ENCODE data around the gene AKIRIN1. TPM values are rescaled to one million over a fixed set of nuclear protein-coding genes. Genes with fewer than 3 reads are reported as not detected.

The AKIRIN1 gene
- total and polyA plus RNA-seq, 8 donors, result 43.4 to 79.5 (median 67.2) TPM

- DNase-seq (no peak), ATAC-seq (no peak)
- no peaks in the 10 kb centered on the region for H3K9me3 ChIP-seq
- intact Hi-C loops (cut with DNase I), result no loop called here
- H3K27me3 ChIP-seq, result no peaks in the 10 kb centered on the region
- no peak for TF ChIP-seq CTCF (IDR thresholded peaks at IDR 0.05)
- no peak overlapping the region for H3K4me3 ChIP-seq
- H3K4me1 ChIP-seq, result peaks cover 5% of the 10 kb centered on the region in 2 donors
- no peaks in the 10 kb centered on the region for H3K36me3 ChIP-seq
- H3K27ac ChIP-seq, result no peak overlapping the region
Measured at GRCh38 chr1:39021426-39021825, 30.4 kb downstream of the AKIRIN1 start.

DNA sequence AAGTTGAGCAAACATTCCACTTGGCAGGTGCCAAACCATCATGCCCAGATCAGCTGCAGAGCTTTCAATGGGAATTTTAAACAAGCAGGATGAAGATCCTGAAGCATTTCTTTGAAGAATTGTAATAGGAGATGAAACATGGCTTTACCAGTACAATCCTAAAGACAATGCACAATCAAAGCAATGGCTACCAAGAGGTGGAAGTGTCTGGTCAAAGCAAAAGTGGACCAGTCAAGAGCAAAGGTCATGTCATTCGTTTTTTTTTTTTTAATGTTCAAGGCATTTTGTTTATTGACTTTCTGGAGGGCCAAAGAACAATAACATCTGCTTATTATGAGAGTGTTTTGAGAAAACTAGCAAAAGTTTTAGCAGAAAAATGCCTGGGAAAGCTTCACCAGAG lies 32.1 kb downstream of the AKIRIN1 start:
- ATAC-seq, result no peak
- intact Hi-C loops (cut with DNase I), result no loop called here
- no peak overlapping the region for H3K27ac ChIP-seq
- DNase-seq, result no peak
- H3K27me3 ChIP-seq, result no peaks in the 10 kb centered on the region
- H3K36me3 ChIP-seq, result no peaks in the 10 kb centered on the region
- TF ChIP-seq CTCF (IDR thresholded peaks at IDR 0.05), result no peak
- H3K4me3 ChIP-seq, result no peak overlapping the region
- peaks cover 5 to 14% of the 10 kb centered on the region in 2 donors for H3K4me1 ChIP-seq
- H3K9me3 ChIP-seq, result no peaks in the 10 kb centered on the region

GRCh38 chr1:39026051-39026865 lies 35.2 kb downstream of the AKIRIN1 start, which contains the start of gene NDUFS5:
Gene NDUFS5 (plus strand): TSS chr1:39026350. CDS start chr1:39028725, 2,375 bp downstream.
- H3K36me3 ChIP-seq, result peaks cover 0 to 30% of the 10 kb centered on the region in 2 donors
- intact Hi-C loops (cut with DNase I), result no loop called here
- H3K4me1 ChIP-seq, result peaks cover 5 to 14% of the 10 kb centered on the region in 2 donors
- peak; percentile 97 for ATAC-seq
- peak within 1 kb of the TSS; percentile 45 to 78 for H3K4me3 ChIP-seq
- peak; percentile 82 to 98 (median 94) for DNase-seq
- no peaks in the 10 kb centered on the region for H3K27me3 ChIP-seq
- H3K27ac ChIP-seq, result peak within 1 kb of the TSS; percentile 85 to 92
- no peaks in the 10 kb centered on the region for H3K9me3 ChIP-seq
- no peak for TF ChIP-seq CTCF (IDR thresholded peaks at IDR 0.05)

GRCh38 chr1:39026866-39027507 lies 35.9 kb downstream of the AKIRIN1 start:
- H3K9me3 ChIP-seq, result no peaks in the 10 kb centered on the region
- peak overlapping the region; percentile 85 to 92 for H3K27ac ChIP-seq
- peak overlapping the region; percentile 45 to 78 for H3K4me3 ChIP-seq
- ATAC-seq (no peak), DNase-seq (peak in 1 of 4 donors; percentile 8)
- no peak for TF ChIP-seq CTCF (IDR thresholded peaks at IDR 0.05)
- peaks cover 0 to 37% of the 10 kb centered on the region in 2 donors for H3K36me3 ChIP-seq
- peaks cover 5 to 14% of the 10 kb centered on the region in 2 donors for H3K4me1 ChIP-seq
- intact Hi-C loops (cut with DNase I), result no loop called here
- no peaks in the 10 kb centered on the region for H3K27me3 ChIP-seq

DNA sequence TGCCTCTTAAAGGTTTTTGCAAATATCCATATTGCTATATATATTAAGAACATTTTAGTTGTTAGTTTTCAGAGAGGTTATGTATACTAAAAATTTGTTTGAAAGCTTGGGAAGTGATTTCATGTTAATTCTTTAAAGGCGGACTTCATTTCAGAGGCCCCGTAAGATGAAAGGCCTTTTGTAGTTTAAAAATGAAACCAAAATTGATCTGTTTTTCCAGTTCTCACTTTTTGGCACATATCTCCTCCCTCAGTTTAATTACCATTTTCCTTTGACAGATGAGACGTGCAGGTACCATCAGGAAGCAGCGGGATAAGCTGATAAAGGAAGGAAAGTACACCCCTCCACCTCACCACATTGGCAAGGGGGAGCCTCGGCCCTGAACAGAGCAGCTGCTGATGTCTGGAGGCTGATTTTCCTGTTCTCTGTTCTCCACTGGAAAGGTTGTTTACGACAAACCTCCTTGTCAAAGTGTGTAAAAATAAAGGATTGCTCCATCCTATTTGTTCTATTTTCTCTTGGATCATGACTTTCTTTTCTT lies 43.1 kb downstream of the AKIRIN1 start:
- DNase-seq, result no peak
- no peaks in the 10 kb centered on the region for H3K27me3 ChIP-seq
- H3K27ac ChIP-seq, result peak overlapping the region in 1 of 2 donors; percentile 13
- H3K4me3 ChIP-seq, result no peak overlapping the region
- no peaks in the 10 kb centered on the region for H3K4me1 ChIP-seq
- intact Hi-C loops (cut with DNase I), result no loop called here
- no peak for TF ChIP-seq CTCF (IDR thresholded peaks at IDR 0.05)
- ATAC-seq, result no peak
- H3K36me3 ChIP-seq, result peaks cover 0 to 84% of the 10 kb centered on the region in 2 donors
- H3K9me3 ChIP-seq, result no peaks in the 10 kb centered on the region
